Erythroblast (primary cell): Measurements from ENCODE around the gene ANK3.

Experiments
- DNase-seq, 2 experiments: peaks; one replicate each; lab custom pipeline; 2025; lab: John Stamatoyannopoulos, UW
- GATA1 ChIP-seq: IDR thresholded peaks from 2 replicates; pipeline ENCODE4 v1.6.1; 2011; ENCODE audit warnings: low read depth, mild to moderate bottlenecking, control low read depth, low read length, moderate library complexity
- POLR2A ChIP-seq: IDR thresholded peaks from 2 replicates; pipeline ENCODE4 v1.6.1; 2011; ENCODE audit warnings: mild to moderate bottlenecking, low read length

Gene ANK3

GRCh38 chr10:60310740-60311139 lies 78.9 kb downstream of the ANK3 start:
- no peak for TF ChIP-seq GATA1
- no peak for DNase-seq

GRCh38 chr10:60309891-60310290 lies 79.8 kb downstream of the ANK3 start:
- no peak for DNase-seq
- no peak for TF ChIP-seq POLR2A
- TF ChIP-seq GATA1, result no peak

DNA sequence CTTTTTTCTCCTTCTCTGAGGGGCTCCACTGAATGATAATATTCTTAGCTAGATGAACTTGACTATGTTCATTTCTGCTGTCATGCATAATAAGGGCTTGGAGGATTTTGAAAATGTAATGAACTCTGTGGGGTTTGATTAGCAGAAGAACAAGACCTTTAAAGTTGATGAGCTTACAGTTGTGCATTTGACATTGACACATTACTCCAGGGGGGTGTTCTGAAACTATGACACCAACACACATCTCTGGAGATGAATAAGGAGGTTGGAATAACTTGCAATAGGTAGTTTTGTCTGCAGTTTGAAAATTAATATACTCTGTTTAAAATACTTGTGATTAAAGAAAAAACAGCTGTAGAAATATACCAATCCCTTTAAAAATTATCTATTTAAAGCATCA lies 80.3 kb downstream of the ANK3 start:
- no peak for DNase-seq
- TF ChIP-seq POLR2A, result no peak
- TF ChIP-seq GATA1, result no peak

DNA sequence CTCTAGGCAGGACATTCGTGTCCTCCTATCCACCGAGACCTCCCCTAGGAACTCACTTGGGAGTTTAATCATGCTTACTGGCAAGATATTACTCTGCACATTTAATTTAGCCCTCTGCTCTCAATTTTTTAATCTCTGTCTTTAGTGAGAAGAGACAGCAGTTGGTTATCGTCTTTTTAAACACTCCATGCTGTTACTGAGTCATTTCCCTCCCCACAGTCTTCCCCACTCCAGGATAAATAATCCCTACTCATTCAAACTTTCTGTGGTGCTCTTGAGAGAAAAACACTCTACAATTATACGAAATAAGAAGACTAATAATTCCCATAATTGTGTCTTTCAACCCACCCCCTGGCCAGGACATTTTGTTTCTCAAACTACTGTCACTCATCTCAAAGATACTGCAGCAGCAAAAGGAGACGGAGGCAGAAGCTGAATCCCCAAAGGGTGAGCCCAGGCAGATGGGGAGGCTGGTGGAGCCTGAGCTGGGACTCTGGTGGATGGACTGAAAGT lies 84.2 kb downstream of the ANK3 start:
- no peak for DNase-seq
- TF ChIP-seq GATA1 (no peak), POLR2A (no peak)

DNA sequence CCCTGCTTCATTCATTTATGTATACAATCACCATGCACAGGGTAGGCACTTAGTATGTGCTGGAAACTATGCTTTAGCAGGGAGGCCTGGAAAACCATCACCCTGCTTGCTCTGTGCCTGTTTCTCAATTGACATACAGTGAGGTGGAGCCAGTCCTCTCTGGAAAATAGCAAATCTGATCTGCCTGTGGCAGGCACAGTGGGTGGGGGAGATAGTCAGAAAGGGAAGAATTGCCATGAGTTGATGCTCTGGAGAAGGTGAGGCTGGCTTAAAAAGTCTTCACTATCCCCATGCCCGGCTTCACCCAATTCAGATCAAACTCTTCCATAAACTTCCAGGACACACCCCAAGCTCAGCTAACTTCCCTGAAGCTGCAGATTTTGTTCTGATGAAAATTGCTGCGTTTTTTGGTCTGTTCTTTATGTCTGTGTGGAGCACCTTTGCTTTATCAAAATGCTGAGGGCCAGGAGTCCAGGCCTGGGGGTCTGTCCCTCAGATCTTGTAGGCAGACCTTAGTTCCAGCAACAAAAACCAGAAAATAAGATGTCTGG lies 84.8 kb downstream of the ANK3 start:
- no peak for DNase-seq
- TF ChIP-seq POLR2A (no peak), GATA1 (no peak)

- no peak for TF ChIP-seq POLR2A
- TF ChIP-seq GATA1, result no peak
- no peak for DNase-seq
Observed at GRCh38 chr10:60303778-60304177, 85.9 kb downstream of the ANK3 start.

- no peak for DNase-seq
- TF ChIP-seq POLR2A, result no peak
- no peak for TF ChIP-seq GATA1
Observed at GRCh38 chr10:60299961-60300883, 89.5 kb downstream of the ANK3 start.

GRCh38 chr10:60299390-60299778 lies 90.3 kb downstream of the ANK3 start:
- no peak for TF ChIP-seq GATA1
- no peak for TF ChIP-seq POLR2A
- DNase-seq, result no peak

- DNase-seq, result no peak
- TF ChIP-seq POLR2A (no peak), GATA1 (no peak)
Observed at GRCh38 chr10:60298408-60299389, 91.0 kb downstream of the ANK3 start.

GRCh38 chr10:60296073-60296472 lies 93.6 kb downstream of the ANK3 start:
- TF ChIP-seq POLR2A, result no peak
- no peak for TF ChIP-seq GATA1
- DNase-seq, result no peak

- DNase-seq, result no peak
- TF ChIP-seq POLR2A (no peak), GATA1 (no peak)
Observed at GRCh38 chr10:60295028-60295937, 94.4 kb downstream of the ANK3 start.

GRCh38 chr10:60293581-60294175 lies 96.0 kb downstream of the ANK3 start:
- TF ChIP-seq POLR2A (no peak), GATA1 (no peak)

More at GRCh38 chr10:60293581-60294175, 96.0 kb downstream of the ANK3 start:
- DNase-seq, result no peak
